IPS DF 6.9 (cell line): ENCODE data around the gene STAC2.

ENCODE experiments used
- DNase-seq: peaks from one replicate; pipeline ENCODE4 v3.0.0-alpha.2; 2013; ENCODE audit warnings: low read depth, low spot score
- H3K27ac ChIP-seq: one replicate; pipeline ENCODE4 v1.5.1; 2013; ENCODE audit warnings: low read length, control low read depth
- H3K27me3 ChIP-seq: 2 replicates; pipeline ENCODE4 v1.6.1; 2013; ENCODE audit warnings: mild to moderate bottlenecking, low read length; ENCODE audit not compliant: control insufficient read depth, insufficient read depth
- H3K36me3 ChIP-seq: 2 replicates; pipeline ENCODE4 v1.6.1; 2013; ENCODE audit warnings: low read length; ENCODE audit not compliant: control insufficient read depth, insufficient read depth
- H3K4me1 ChIP-seq: 2 replicates; pipeline ENCODE4 v1.6.1; 2013; ENCODE audit warnings: low read length; ENCODE audit not compliant: control insufficient read depth, insufficient read depth
- H3K4me3 ChIP-seq: 2 replicates; pipeline ENCODE4 v1.5.1; 2013; ENCODE audit warnings: mild to moderate bottlenecking, low read length
- H3K9me3 ChIP-seq: 2 replicates; pipeline ENCODE4 v1.6.1; 2013; ENCODE audit warnings: low read length, inconsistent platforms; ENCODE audit not compliant: control insufficient read depth, insufficient read depth
- WGBS: extraction: QIAGEN DNeasy Blood & Tissue Kit; methylation state at CpG from one replicate; pipeline ENCODE4 v1.1.7; 2013; ENCODE audit warnings: mixed read lengths, missing lambda C conversion rate; ENCODE audit not compliant: insufficient read length, insufficient coverage; 5-methylcytosine and 5-hydroxymethylcytosine counted together

Gene STAC2

DNA sequence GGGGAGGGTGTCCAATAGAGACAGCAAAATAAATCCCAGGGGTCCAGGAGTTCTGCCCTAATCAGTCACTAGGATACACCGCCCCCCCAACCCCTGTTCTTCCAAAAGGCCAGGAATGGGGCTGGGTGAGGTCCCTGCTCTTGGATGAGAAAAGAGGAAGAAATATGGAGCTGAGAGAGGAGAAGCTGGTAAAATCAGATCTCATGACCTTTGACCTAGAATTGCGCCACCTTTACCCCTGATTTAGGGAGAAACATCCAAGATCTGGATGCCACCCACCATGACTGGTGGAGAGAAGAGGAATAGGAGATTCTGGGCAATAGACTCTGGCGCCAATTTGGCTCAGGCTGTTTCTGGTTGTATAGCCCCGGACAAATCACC, 27.6 kb downstream of the STAC2 start:
- no CpG with 5 or more reads among the region's 4 CpGs for WGBS
- peaks cover 3% of the 10 kb centered on the region for H3K4me1 ChIP-seq
- no peak overlapping the region; the same call in 1 of the 2 replicates for H3K4me3 ChIP-seq
- H3K9me3 ChIP-seq = no peaks in the 10 kb centered on the region
- no peaks in the 10 kb centered on the region for H3K27me3 ChIP-seq
- peaks cover 20% of the 10 kb centered on the region for H3K36me3 ChIP-seq
- no peak overlapping the region for H3K27ac ChIP-seq
- DNase-seq = no peak

DNA sequence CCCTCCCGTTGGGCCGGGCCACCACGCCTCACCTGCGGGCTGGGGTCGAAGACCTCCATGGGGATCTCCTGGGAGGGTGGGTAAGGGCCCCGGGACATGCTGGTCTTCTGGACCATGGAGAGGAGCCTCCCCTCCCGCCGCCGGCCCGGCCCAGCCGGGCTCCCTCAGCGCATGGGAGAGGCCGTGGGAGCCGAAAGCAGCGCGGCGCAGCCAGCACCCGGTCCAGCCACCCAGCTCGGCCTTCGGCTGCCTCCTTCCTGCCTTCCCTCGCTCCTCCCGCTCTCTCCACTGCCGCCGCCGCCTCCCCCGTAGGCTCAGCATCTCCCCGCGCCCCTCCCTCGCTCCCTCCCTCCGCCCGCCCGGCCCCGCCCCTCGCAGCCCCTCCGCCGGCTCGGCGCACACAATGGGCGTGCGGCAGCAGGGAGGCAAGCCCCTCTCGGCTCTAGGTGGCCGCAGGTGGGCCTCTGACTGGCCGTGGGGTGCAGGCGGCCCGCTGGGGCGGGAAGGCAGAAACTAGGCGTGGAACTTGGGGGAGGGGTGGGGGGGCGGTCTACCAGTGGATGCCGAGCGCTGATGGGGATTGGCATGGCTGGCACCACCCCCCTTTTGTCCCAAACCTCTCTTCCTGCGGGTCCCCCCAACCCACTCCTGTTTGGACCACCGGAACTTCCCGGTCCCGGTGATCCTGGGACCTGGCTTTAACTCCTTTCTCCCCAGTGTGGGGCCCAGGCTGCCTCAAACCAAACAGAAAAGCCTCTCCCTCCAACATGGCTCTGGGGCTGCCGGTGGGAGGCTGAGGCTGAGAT, 28.2 kb downstream of the STAC2 start, which contains the start of gene CACNB1:
Gene CACNB1, minus strand, starts transcription at position 290 of the 806 bp plus-strand sequence. Its CDS starts 174 bp downstream, at position 116.
- WGBS = no CpG with 5 or more reads among the region's 55 CpGs
- H3K27ac ChIP-seq = no peak within 1 kb of the TSS
- H3K9me3 ChIP-seq = no peaks in the 10 kb centered on the region

DNA sequence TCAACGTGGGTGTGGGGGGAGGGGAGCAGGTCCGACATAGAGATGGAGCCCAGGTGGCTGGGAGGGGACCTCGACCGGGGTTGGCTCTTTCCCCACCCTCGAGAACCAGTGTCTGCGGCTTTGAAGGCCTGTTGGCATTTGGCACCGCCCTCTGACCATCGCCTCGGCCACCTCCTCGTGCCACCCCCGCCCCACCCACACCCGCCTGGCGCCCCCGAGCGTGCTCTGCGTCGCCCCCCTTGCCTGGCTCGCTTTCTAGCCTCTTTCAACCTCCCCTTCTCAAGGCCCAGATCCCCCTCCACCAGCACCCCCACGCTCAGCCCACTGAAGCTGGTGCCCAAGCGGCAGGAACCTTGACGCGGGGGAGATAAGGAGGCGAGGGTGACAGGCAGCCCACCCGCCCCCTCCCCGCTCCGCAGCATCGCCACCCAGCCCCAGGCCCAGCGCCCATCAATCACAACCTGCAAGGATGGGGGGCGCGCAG, 28.9 kb downstream of the STAC2 start:
- no peaks in the 10 kb centered on the region for H3K27me3 ChIP-seq
- peak overlapping the region; percentile 71 for H3K4me3 ChIP-seq
- H3K27ac ChIP-seq = no peak overlapping the region
- peaks cover 3% of the 10 kb centered on the region for H3K4me1 ChIP-seq
- no peaks in the 10 kb centered on the region for H3K9me3 ChIP-seq
- WGBS = no CpG with 5 or more reads among the region's 30 CpGs
- DNase-seq = no peak
- H3K36me3 ChIP-seq = peaks cover 15% of the 10 kb centered on the region

More for the DNA sequence above, 28.2 kb downstream of the STAC2 start, which contains the start of gene CACNB1:
- no peak for DNase-seq
- Histone ChIP-seq H3K27me3 (no peaks in the 10 kb centered on the region), H3K36me3 (peaks cover 20% of the 10 kb centered on the region), H3K4me1 (peaks cover 3% of the 10 kb centered on the region), H3K4me3 (peak within 1 kb of the TSS; percentile 71)

DNA sequence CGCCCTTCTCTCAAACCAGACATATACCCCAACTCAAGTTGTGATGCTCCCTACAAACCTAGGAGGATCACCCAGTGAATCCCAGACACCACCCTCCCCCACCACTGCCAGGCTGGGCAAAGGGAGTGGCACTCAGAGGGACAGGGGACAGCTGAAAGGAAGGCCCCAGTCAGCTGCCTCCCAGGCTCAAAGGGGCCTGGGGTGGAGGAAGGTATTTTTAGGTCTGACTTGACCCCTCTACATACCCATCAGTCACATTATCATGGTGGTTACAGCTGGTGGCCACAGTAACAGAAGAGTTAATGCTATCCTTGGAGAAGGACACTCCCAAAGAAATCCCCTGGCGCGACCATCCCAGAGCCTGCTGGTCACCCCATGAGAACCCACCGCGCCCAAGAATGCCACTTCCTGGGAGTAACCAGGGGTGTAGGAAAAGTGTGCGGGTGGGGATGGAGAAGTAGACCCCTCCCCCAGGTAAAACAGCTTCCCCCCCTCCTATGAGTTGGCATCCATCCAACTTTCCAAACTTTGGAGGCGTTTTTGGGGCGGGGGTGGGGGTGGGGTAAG, 29.4 kb downstream of the STAC2 start:
- Histone ChIP-seq H3K9me3 (no peaks in the 10 kb centered on the region), H3K27me3 (no peaks in the 10 kb centered on the region), H3K4me1 (peaks cover 3% of the 10 kb centered on the region), H3K4me3 (peak overlapping the region; percentile 71; the same call in 1 of the 2 replicates), H3K27ac (no peak overlapping the region), H3K36me3 (peaks cover 17% of the 10 kb centered on the region)
- DNase-seq = no peak
- WGBS = no CpG with 5 or more reads among the region's 8 CpGs

DNA sequence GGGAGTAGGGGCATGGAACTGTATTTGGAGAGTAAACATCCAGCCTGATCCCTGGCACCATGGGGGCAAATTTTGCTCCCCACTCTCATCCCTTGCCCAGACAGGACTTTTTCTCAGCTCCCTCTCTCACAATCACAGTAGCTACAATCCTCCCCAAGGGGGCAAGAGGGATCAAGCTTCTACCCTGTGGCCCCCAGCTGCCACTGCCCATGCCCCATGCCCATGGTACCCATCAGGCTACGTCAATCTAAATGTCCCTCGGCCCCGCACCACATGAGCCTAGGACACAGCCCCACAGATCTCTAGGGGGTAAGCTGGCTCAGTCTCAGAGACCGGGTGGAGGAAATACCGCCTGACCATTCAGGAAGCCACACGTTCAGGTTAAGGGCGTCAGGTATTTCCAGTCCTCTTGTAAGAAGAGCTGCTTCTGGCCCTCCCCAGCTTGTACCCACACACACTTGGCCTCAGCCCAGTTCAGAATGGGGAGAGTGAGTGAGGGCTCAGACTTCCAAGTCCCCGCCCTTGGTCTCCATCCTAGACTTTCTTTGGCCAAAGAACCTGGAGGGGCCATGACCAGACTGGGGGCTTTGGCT, 30.1 kb downstream of the STAC2 start:
- Histone ChIP-seq H3K27me3 (no peaks in the 10 kb centered on the region), H3K9me3 (no peaks in the 10 kb centered on the region), H3K4me3 (no peak overlapping the region), H3K27ac (no peak overlapping the region), H3K36me3 (peaks cover 16% of the 10 kb centered on the region), H3K4me1 (peaks cover 3% of the 10 kb centered on the region)
- DNase-seq = no peak
- no CpG with 5 or more reads among the region's 8 CpGs for WGBS

DNA sequence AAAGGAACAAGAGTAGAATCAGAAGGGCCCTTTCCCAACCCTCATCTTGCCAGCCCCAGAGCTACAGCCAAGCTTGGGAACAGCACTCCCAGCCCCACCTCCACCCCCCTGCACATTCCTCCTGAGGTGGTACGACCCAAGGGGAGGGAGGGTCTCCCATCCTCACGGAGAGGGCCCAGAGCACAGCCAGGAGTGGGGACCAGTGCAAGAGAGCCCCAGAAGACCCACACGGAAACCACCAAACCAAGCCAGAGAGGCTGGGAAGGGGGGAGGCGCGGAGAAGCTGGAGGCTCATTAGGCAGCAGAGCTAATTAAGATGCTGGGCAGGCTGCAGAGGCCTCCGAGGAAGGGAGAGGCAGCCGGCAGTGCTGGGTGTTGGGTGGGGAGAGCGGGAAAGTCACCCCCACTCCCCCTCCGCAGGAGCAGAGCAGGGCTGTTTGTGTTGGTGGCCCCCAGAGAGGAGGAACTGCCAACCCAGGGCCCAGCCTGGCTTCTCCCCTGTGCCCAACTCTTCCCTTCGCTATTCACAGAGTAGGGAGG, 30.7 kb downstream of the STAC2 start:
- Histone ChIP-seq H3K9me3 (no peaks in the 10 kb centered on the region), H3K27ac (no peak overlapping the region), H3K27me3 (no peaks in the 10 kb centered on the region), H3K4me1 (peaks cover 3% of the 10 kb centered on the region), H3K4me3 (no peak overlapping the region; the same call in 1 of the 2 replicates), H3K36me3 (peaks cover 16% of the 10 kb centered on the region)
- no peak for DNase-seq
- whole genome bisulfite sequencing = no CpG with 5 or more reads among the region's 10 CpGs

DNA sequence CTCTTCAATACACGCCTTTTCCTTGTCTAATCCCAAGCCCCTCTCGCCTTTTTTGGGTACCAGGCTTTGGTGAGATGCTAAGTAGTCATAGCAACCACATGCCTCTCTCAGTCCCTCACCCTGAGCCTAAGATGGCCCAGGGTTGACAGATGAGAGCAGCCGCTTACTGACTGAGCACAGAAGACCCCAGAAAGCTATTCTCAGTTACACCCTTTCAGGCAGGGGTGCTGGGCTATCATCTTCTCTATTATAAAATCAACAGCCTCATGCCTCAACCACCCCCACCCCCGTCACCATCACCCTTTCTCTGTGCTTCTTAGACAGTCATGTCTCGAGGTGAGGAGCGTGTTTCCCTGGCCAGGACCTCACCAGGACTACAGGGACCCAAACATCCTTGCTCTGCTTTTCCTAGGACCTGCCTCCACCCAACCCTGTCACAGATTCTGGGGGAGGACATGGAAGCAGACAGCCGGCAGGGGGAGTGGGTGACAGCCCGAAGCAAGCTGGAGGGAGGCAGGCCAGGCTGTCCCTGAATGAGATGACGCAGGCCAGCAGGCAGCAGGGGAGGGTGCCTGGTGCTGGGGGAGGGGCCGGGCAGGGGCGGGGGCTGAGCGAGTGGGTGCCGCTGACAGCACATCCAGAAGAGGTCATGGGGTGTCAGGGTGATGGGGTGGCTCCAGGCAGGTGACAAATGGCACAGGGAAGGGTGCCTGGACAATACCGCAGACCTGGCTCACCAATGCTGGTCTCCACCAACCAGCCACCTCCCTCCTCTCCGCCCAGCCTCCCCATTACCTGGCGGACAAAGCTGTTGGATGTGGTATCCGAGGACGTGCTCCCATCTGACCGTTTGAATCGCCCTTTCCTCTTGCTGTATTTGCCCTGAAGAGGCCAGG, 31.4 kb downstream of the STAC2 start:
- Histone ChIP-seq H3K36me3 (peaks cover 16% of the 10 kb centered on the region), H3K9me3 (no peaks in the 10 kb centered on the region), H3K4me3 (no peak overlapping the region; the same call in 1 of the 2 replicates), H3K27me3 (no peaks in the 10 kb centered on the region), H3K4me1 (peaks cover 3% of the 10 kb centered on the region), H3K27ac (no peak overlapping the region)
- WGBS = no CpG with 5 or more reads among the region's 20 CpGs
- no peak for DNase-seq

DNA sequence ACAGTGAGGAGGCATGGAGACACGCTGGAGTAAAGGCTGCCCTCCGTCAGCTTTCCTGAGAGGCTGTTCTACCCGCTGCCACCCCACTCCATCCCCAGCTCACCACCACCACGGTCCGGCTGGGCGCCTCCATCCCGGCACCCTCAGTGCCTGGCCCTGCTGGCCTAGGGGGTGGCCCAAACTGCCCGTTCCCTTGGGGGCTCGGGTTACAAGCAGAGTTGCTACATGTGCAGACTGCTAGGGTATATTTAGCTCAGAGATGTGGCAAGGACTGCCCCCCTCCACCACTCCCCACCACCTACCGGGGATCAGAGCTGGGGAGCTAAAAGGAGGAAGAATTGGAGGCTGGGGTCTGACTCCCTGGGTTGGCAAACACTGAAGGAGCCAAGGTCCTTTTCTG, 32.4 kb downstream of the STAC2 start:
- Histone ChIP-seq H3K4me3 (no peak overlapping the region), H3K4me1 (peaks cover 3% of the 10 kb centered on the region), H3K27me3 (no peaks in the 10 kb centered on the region), H3K27ac (no peak overlapping the region), H3K9me3 (no peaks in the 10 kb centered on the region), H3K36me3 (peaks cover 16% of the 10 kb centered on the region)
- no peak for DNase-seq
- no CpG with 5 or more reads among the region's 10 CpGs for WGBS

DNA sequence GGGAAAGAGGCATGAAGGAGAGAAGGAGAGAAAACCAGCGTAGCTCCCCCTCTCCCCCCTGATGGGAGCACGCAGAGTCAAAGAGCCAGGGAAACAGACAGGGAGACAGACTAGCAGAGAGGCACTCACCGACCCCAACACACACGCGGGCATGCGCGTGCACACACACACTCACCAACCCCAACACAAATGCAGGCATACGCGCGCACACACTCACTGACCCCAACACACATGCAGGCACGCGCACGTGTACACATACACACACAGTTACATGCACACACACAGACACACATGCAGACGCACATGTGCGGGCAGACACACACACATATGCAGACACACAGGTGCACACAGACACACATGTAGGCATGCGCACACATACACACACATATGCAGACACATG, 32.8 kb downstream of the STAC2 start:
- H3K4me3 ChIP-seq = no peak overlapping the region
- no peaks in the 10 kb centered on the region for H3K9me3 ChIP-seq
- WGBS = no CpG with 5 or more reads among the region's 16 CpGs
- H3K27me3 ChIP-seq = no peaks in the 10 kb centered on the region
- no peak for DNase-seq
- H3K36me3 ChIP-seq = peaks cover 16% of the 10 kb centered on the region
- no peak overlapping the region for H3K27ac ChIP-seq
- peaks cover 3% of the 10 kb centered on the region for H3K4me1 ChIP-seq
